T-cell (primary cell): ENCODE results near the gene LEFTY2. TPM values are rescaled to one million over a fixed set of nuclear protein-coding genes. Genes with fewer than 3 reads are reported as not detected.
"Not testable (repeated sequence)": the region's sequence is repeated elsewhere in the genome, so short reads cannot be mapped to it uniquely, and the experiment has no call there.

Experiments used
- ATAC-seq, 4 experiments: fragments of 200-7000 bp in 3 of 4; fragments of 150-1000 bp in 1 of 4; cut with Tn5 transposase; replicated peaks in 1 of 4; 1 replicate in 3 of 4; 2 replicates in 1 of 4; pipeline ENCODE4 v1.10.0; 2021; ENCODE audit warnings: moderate library complexity in 3 of 4, mild to moderate bottlenecking in 2 of 4, moderate number of reproducible peaks in 1 of 4
- CTCF ChIA-PET, 2 donors: fragments of 300-600 bp; sonication (Branson Sonifier 250); formaldehyde crosslinking; loops; one replicate each; lab custom pipeline; 2022; ENCODE audit warnings: antibody characterized with exemption in 2 of 2; lab: Charles Lee
- POLR2A ChIA-PET, 2 donors: fragments of 300-600 bp; sonication (Branson Sonifier 250); formaldehyde crosslinking; loops; one replicate each; lab custom pipeline; 2022; ENCODE audit warnings: antibody characterized with exemption in 2 of 2; lab: Charles Lee
- DNase-seq, 35 experiments: peaks; one replicate each; pipeline versions ENCODE4 v3.0.0 to v3.0.0-alpha.2; 2013 to 2023
- H3K27ac ChIP-seq: one replicate; pipeline ENCODE4 v1.5.1; 2013; ENCODE audit warnings: low read length
- H3K27me3 ChIP-seq, 2 experiments: replicated peaks in 1 of 2; 1 replicate in 1 of 2; 2 replicates in 1 of 2; pipeline versions ENCODE4 v1.6.1 to v1.7.0; 2013; ENCODE audit warnings: low read length in 1 of 2, mixed read lengths in 1 of 2; ENCODE audit not compliant: control insufficient read depth in 2 of 2, insufficient read depth in 2 of 2; ENCODE audit errors: extremely low read depth in 1 of 2
- H3K36me3 ChIP-seq, 2 donors: 1 replicate in 1 of 2; 2 replicates in 1 of 2; pipeline versions ENCODE4 v1.6.1 to v1.7.0; 2013; ENCODE audit warnings: low read length in 1 of 2; ENCODE audit not compliant: control insufficient read depth in 2 of 2, insufficient read depth in 1 of 2; ENCODE audit errors: extremely low read depth in 1 of 2
- H3K4me1 ChIP-seq, 2 experiments: 1 replicate in 1 of 2; 2 replicates in 1 of 2; pipeline versions ENCODE4 v1.6.1 to v1.7.0; 2013; ENCODE audit warnings: low read length in 2 of 2, mixed read lengths in 1 of 2; ENCODE audit not compliant: insufficient read depth in 2 of 2, control insufficient read depth in 1 of 2; ENCODE audit errors: extremely low read depth in 1 of 2
- H3K4me3 ChIP-seq, 2 donors: 1 replicate in 1 of 2; 2 replicates in 1 of 2; pipeline versions ENCODE4 v1.5.1 to v1.7.0; 2013; ENCODE audit warnings: mild to moderate bottlenecking in 2 of 2, low read length in 1 of 2, moderate library complexity in 1 of 2; ENCODE audit not compliant: control insufficient read depth in 1 of 2; ENCODE audit errors: extremely low read depth in 1 of 2
- H3K9me3 ChIP-seq: 2 replicates; pipeline ENCODE4 v1.7.0; 2013
- H3K27ac Mint-ChIP-seq, 2 donors: one replicate each; pipeline ENCODE4 v1.8.0; 2020 to 2021; ENCODE audit warnings: mild to moderate bottlenecking in 2 of 2, mixed read lengths in 2 of 2
- H3K27me3 Mint-ChIP-seq, 2 donors: one replicate each; pipeline ENCODE4 v1.8.0; 2021 to 2022; ENCODE audit warnings: mixed read lengths in 2 of 2
- H3K36me3 Mint-ChIP-seq: one replicate; pipeline ENCODE4 v1.8.0; 2021; ENCODE audit warnings: mixed read lengths
- H3K4me1 Mint-ChIP-seq, 3 donors: one replicate each; pipeline ENCODE4 v1.8.0; 2020 to 2022; ENCODE audit warnings: mixed read lengths in 3 of 3, mild to moderate bottlenecking in 1 of 3
- H3K4me3 Mint-ChIP-seq, 3 donors: one replicate each; pipeline ENCODE4 v1.8.0; 2020 to 2022; ENCODE audit warnings: mild to moderate bottlenecking in 3 of 3, mixed read lengths in 3 of 3, moderate library complexity in 3 of 3
- H3K9me3 Mint-ChIP-seq, 3 donors: one replicate each; pipeline ENCODE4 v1.8.0; 2020 to 2022; ENCODE audit warnings: mixed read lengths in 3 of 3
- WGBS: methylation state at CpG from one replicate; pipeline ENCODE4 v1.1.5; 2013; ENCODE audit warnings: missing lambda C conversion rate; ENCODE audit not compliant: insufficient coverage; 5-methylcytosine and 5-hydroxymethylcytosine counted together
- total RNA-seq, 35 experiments: library from RNA in 6 of 35; stranded (reverse) in 6 of 35; fragments of 120-200 nt in 1 of 35; gene quantifications; one replicate each; pipeline versions ENCODE4 v1.2.1 to v1.2.4 and lab custom pipeline; 2013 to 2026

LEFTY2 gene
- total RNA-seq, 5 donors from 2014 or later (not counting 1 experiment from before 2014, with no cell fraction given) = 0.16 TPM; not detected in 4

DNA sequence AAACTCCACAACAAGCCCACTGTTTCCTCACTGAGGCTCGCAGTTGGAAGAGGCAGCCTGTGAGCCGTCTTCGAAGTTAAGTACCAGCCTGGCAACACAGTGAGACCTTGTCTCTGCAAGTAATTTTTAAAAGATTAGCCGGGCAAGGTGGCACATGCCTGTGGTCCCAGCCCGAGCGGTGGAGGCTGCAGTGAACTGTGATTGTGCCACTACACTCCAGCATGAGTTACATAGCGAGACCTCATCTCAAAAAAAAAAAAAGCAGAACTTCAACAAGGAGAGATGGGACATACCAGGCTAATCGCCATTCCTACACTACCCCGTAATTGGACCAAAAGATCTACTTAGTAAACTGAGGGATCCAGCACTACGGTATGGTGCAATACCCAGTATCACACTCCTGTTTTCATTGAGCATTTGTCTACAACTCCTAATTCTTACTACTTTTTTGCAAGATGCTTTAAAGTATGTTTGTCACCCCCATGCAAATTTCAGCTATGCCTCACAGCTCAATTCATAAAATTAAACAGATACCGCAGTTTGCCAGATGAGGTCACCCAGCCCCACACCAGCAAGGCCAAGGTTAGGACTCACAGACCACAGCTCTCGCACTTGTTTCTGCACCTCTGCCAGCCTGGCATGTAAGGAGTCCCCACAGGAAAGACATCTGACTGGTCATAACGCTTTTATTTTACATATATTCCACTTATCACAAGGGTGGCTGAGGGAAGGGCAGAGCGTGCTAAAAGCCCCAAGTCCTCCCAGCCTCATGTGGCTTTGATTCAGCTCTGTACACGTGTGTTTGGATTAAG, 37.1 kb upstream of the LEFTY2 start:
- ATAC-seq = no peak
- peaks cover 0 to 9% (median 4%) of the 10 kb centered on the region in 3 donors for H3K4me1 Mint-ChIP-seq

GRCh38 chr1:225975146-225975545, 34.1 kb upstream of the LEFTY2 start:
- H3K27me3 ChIP-seq, H3K27me3 Mint-ChIP-seq, H3K9me3 Mint-ChIP-seq, H3K4me3 Mint-ChIP-seq, H3K4me3 ChIP-seq, DNase-seq, H3K9me3 ChIP-seq, ATAC-seq, H3K36me3 Mint-ChIP-seq, H3K4me1 Mint-ChIP-seq, H3K4me1 ChIP-seq, H3K27ac ChIP-seq, H3K27ac Mint-ChIP-seq: not testable (repeated sequence)
- 67% methylated on average over 1 of the region's 12 CpGs for WGBS
- ChIA-PET CTCF (interaction anchor here (0.5 to 1.2 kb wide), 11 partner anchors 8 to 838 kb away, joined by 3 to 4 read pairs (median 3); partner anchors contain the start of gene TMEM63A (in 1 of the 2)), POLR2A (interaction anchor here in 1 of 2 donors (0.6 to 0.7 kb wide), 2 partner anchors 102 to 892 kb away, joined by 3 read pairs; no protein-coding TSS in a partner anchor)
- peaks cover 13 to 16% of the 10 kb centered on the region in 2 donors for H3K36me3 ChIP-seq

More for the DNA sequence above, 37.1 kb upstream of the LEFTY2 start:
- Histone ChIP-seq H3K9me3 (no peaks in the 10 kb centered on the region), H3K4me1 (peaks cover 0 to 7% of the 10 kb centered on the region in 2 experiments), H3K27ac (no peak overlapping the region), H3K36me3 (peaks cover 19 to 34% of the 10 kb centered on the region in 2 donors), H3K27me3 (no peaks in the 10 kb centered on the region), H3K4me3 (no peak overlapping the region)
- no peaks in the 10 kb centered on the region for H3K27me3 Mint-ChIP-seq
- WGBS = 89% methylated on average over 10 of the region's 15 CpGs
- ChIA-PET POLR2A (interaction anchor here (0.6 to 0.7 kb wide), 4 partner anchors 9 to 551 kb away, joined by 3 to 5 read pairs (median 3); no protein-coding TSS in a partner anchor), CTCF (interaction anchor here in 1 of 2 donors (0.5 to 0.7 kb wide), 3 partner anchors 78 to 1231 kb away, joined by 4 to 7 read pairs (median 5); no protein-coding TSS in a partner anchor)
- no peaks in the 10 kb centered on the region for H3K9me3 Mint-ChIP-seq
- H3K4me3 Mint-ChIP-seq = no peak overlapping the region
- peak in 1 of 35 experiments; percentile 19 for DNase-seq
- peaks cover 26% of the 10 kb centered on the region for H3K36me3 Mint-ChIP-seq
- no peak overlapping the region for H3K27ac Mint-ChIP-seq

- H3K4me1 ChIP-seq = peaks cover 0 to 7% of the 10 kb centered on the region in 2 experiments
- ChIA-PET POLR2A (interaction anchor here in 1 of 2 donors (0.6 to 0.7 kb wide), 3 partner anchors 102 to 891 kb away, joined by 3 read pairs; no protein-coding TSS in a partner anchor), CTCF (interaction anchor here (0.5 to 1.1 kb wide), 9 partner anchors 8 to 506 kb away, joined by 3 to 8 read pairs (median 3); partner anchors contain the start of gene TMEM63A (in 1 of the 2))
- H3K4me3 Mint-ChIP-seq = no peak overlapping the region
- no peaks in the 10 kb centered on the region for H3K27me3 ChIP-seq
- peaks cover 2% of the 10 kb centered on the region for H3K36me3 Mint-ChIP-seq
- no peak overlapping the region for H3K4me3 ChIP-seq
- no peak overlapping the region for H3K27ac ChIP-seq
- H3K4me1 Mint-ChIP-seq = peaks cover 0 to 9% (median 4%) of the 10 kb centered on the region in 3 donors
- DNase-seq (no peak), ATAC-seq (no peak)
- H3K36me3 ChIP-seq = peaks cover 9 to 10% of the 10 kb centered on the region in 2 donors
- no peaks in the 10 kb centered on the region for H3K9me3 Mint-ChIP-seq
- no peak overlapping the region for H3K27ac Mint-ChIP-seq
- WGBS = 97% methylated on average over 5 of the region's 10 CpGs
- no peaks in the 10 kb centered on the region for H3K9me3 ChIP-seq
- H3K27me3 Mint-ChIP-seq = no peaks in the 10 kb centered on the region
Observed at GRCh38 chr1:225974454-225974853, 33.4 kb upstream of the LEFTY2 start.

GRCh38 chr1:225973158-225973557, 32.1 kb upstream of the LEFTY2 start:
- Mint-ChIP-seq H3K27me3 (no peaks in the 10 kb centered on the region), H3K27ac (no peak overlapping the region), H3K4me1 (peaks cover 0 to 4% (median 4%) of the 10 kb centered on the region in 3 donors), H3K36me3 (no peaks in the 10 kb centered on the region), H3K4me3 (no peak overlapping the region), H3K9me3 (no peaks in the 10 kb centered on the region)
- Histone ChIP-seq H3K4me1 (peaks cover 0 to 7% of the 10 kb centered on the region in 2 experiments), H3K4me3 (no peak overlapping the region), H3K9me3 (no peaks in the 10 kb centered on the region), H3K27me3 (peaks cover 0 to 10% of the 10 kb centered on the region in 2 experiments), H3K36me3 (peaks cover 2 to 8% of the 10 kb centered on the region in 2 donors), H3K27ac (no peak overlapping the region)
- ATAC-seq = no peak
- WGBS = 96% methylated on average over 3 of the region's 5 CpGs
- DNase-seq = no peak
- CTCF ChIA-PET = interaction anchor here in 1 of 2 donors (1.3 kb wide), 1 partner anchor 11 kb away, joined by 3 read pairs; no protein-coding TSS in a partner anchor
- POLR2A ChIA-PET = interaction anchor here in 1 of 2 donors (0.6 kb wide), 1 partner anchor 349 kb away, joined by 5 read pairs; no protein-coding TSS in a partner anchor

GRCh38 chr1:225972344-225973152, 31.5 kb upstream of the LEFTY2 start:
- H3K36me3 ChIP-seq = peaks cover 0 to 5% of the 10 kb centered on the region in 2 donors
- ATAC-seq (no peak), DNase-seq (no peak)
- no peaks in the 10 kb centered on the region for H3K9me3 ChIP-seq
- Mint-ChIP-seq H3K4me3 (no peak overlapping the region), H3K4me1 (peaks cover 0 to 4% (median 4%) of the 10 kb centered on the region in 3 donors), H3K36me3 (no peaks in the 10 kb centered on the region), H3K9me3 (no peaks in the 10 kb centered on the region), H3K27me3 (no peaks in the 10 kb centered on the region), H3K27ac (no peak overlapping the region)
- H3K27me3 ChIP-seq = peaks cover 0 to 10% of the 10 kb centered on the region in 2 experiments
- H3K27ac ChIP-seq = no peak overlapping the region
- CTCF ChIA-PET = interaction anchor here (1.0 to 1.3 kb wide), 2 partner anchors 11 kb away, joined by 3 read pairs; no protein-coding TSS in a partner anchor
- no peak overlapping the region for H3K4me3 ChIP-seq
- 85% methylated on average over 11 of the region's 15 CpGs for WGBS
- peaks cover 0 to 7% of the 10 kb centered on the region in 2 experiments for H3K4me1 ChIP-seq
- POLR2A ChIA-PET = interaction anchor here in 1 of 2 donors (0.5 kb wide), 1 partner anchor 43 kb away, joined by 3 read pairs; no protein-coding TSS in a partner anchor
